HG03457 (cell line): ENCODE measurements around the gene CASP3.
"Not testable (repeated sequence)": the region's sequence is repeated elsewhere in the genome, so short reads cannot be mapped to it uniquely, and the experiment has no call there.

Experiments used
- ATAC-seq: cut with Tn5 transposase; IDR thresholded peaks from one replicate; pipeline ENCODE4 v1.9.1; 2021; ENCODE audit warnings: moderate number of reproducible peaks; ENCODE audit not compliant: unreplicated experiment

The CASP3 gene

DNA sequence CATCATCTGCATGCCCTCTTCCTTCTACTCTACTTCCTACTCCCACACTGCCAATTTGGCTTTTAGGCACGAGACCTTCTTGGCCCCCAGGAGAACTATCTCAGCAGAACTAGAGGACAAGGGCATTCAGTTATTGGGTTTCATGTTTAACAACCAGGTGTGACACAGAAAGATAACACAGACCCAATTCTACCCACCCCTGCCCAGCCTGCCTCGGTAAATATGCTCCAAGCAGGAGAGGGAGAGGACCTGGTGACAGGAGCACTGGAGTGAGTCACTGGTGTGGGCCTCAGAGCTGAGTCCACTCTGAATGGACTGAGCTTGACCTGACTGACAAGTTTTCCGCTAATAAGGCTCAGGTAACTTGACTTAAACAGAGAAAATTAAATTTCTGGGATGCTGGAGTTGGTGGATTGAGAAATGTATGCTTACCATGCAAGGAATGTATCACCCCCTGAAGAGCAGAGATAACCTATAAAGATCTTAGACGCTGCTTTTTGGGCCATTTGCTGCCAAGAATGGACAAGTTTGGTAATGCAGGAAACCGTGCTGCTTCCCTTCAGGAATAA is 52.5 kb downstream of the CASP3 start:
- no peak for ATAC-seq

DNA sequence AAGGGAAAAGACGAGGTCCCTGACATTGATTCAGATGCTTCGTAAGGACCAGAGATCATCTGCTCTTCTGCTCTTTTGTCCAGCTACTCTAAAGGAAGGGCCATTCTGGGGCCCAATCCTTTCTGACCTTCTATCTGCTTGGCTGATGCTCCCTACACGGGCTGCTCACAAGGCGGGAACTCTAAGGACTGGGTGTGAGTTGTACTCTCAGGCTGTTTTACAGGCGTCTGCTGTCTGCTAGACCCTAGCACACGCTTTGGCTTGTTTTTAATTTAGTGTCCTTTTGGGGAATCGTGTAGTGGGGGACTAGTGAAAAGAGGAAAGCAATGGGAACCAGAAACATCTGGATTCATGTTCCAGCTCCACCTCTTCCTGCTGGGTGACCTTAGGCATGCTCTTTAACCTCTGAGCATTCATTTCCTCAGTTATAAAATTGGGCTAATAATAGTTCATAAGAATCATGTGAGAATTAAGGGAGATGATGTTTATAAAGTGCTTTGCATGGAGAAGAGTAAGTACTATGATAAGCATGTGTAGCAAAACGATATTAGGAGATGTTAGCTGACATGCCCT is 53.1 kb downstream of the CASP3 start:
- ATAC-seq, result no peak

- ATAC-seq, result no peak
Measured at GRCh38 chr4:184595430-184595829, 53.8 kb downstream of the CASP3 start.

GRCh38 chr4:184593461-184593860 is 55.8 kb downstream of the CASP3 start:
- no peak for ATAC-seq

GRCh38 chr4:184591747-184592270 is 57.4 kb downstream of the CASP3 start:
- not testable (repeated sequence) for ATAC-seq

- no peak for ATAC-seq
Measured at GRCh38 chr4:184591070-184591677, 58.1 kb downstream of the CASP3 start.

DNA sequence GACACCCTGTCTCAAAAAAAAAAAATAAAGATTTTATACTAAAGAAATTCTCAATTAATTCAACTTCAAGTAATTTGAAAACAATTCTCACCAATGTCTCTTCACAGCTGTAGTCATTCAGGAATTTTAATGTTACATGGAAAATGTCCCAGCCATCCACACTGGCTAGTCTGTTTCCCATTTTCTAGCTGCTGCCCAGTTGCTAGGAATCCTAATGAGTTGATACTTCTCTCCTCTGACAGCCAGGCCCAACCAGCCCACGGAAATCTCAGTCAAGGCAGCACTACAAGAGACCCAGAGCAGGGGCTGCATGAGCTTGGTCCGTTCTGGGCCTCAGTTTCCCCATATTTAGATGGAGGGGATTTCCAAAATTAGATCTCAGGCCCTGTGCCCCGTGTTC is 59.1 kb downstream of the CASP3 start:
- no peak for ATAC-seq

DNA sequence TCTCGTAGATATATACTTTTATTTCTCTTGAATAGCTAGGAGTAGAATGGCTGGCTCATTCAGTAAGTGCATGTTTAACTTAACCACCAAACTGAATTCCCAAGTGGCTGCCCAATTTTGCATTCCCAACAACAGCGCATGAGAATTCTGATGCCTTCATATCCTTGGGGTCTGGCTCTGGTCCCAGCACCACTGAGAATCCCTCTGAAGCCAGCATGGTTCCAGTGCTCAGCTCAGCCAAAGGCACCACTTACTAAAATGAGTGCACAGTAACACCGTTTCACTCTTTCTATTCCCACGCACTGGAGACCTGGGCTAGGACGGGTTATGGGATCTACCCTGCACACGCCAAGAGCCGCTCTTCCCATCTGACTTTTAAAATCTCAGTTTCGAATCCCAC is 60.4 kb downstream of the CASP3 start:
- ATAC-seq, result no peak

- ATAC-seq, result no peak
Measured at GRCh38 chr4:184587701-184588100, 61.5 kb downstream of the CASP3 start.

GRCh38 chr4:184587221-184587620 is 62.0 kb downstream of the CASP3 start:
- ATAC-seq, result no peak

- ATAC-seq, result no peak
Measured at GRCh38 chr4:184583738-184584502, 65.3 kb downstream of the CASP3 start.
